ENCODE data around the gene FLII. TPM values are rescaled to one million over a fixed set of nuclear protein-coding genes. Genes with fewer than 3 reads are reported as not detected.

FLII gene
- total RNA-seq, 1 donor from 2014 or later = 248 TPM

DNA sequence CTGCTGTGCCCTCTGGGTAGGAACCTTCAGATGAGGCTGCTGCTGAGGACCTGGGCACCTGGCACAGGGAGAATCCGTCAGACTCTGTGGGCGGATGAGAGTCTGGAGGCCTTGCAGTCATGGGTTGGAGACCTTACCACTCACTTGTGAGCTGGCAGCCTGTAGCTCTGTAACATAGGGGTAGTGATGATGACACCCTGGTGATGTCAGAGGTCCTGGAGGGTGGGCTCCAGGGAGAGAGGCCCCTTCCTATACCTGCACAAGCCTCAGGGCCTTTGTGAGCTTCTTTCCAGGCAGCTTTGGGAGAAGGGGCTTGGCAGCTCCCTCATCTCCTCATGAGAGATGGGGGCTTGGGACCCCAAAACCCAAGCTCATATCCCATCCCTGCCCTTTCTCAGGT lies 3.6 kb upstream of the FLII start:
- DNase-seq (ENCODE audit: extremely low spot score, unreplicated experiment) = no peak
- no peaks in the 10 kb centered on the region for H3K27me3 Mint-ChIP-seq
- no peaks in the 10 kb centered on the region for H3K36me3 Mint-ChIP-seq
- H3K4me3 Mint-ChIP-seq = peak overlapping the region; percentile 88
- H3K4me1 Mint-ChIP-seq (ENCODE audit: unreplicated experiment) = peaks cover 10% of the 10 kb centered on the region
- TF ChIP-seq, protein P1, sequence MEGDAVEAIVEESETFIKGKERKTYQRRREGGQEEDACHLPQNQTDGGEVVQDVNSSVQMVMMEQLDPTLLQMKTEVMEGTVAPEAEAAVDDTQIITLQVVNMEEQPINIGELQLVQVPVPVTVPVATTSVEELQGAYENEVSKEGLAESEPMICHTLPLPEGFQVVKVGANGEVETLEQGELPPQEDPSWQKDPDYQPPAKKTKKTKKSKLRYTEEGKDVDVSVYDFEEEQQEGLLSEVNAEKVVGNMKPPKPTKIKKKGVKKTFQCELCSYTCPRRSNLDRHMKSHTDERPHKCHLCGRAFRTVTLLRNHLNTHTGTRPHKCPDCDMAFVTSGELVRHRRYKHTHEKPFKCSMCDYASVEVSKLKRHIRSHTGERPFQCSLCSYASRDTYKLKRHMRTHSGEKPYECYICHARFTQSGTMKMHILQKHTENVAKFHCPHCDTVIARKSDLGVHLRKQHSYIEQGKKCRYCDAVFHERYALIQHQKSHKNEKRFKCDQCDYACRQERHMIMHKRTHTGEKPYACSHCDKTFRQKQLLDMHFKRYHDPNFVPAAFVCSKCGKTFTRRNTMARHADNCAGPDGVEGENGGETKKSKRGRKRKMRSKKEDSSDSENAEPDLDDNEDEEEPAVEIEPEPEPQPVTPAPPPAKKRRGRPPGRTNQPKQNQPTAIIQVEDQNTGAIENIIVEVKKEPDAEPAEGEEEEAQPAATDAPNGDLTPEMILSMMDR (conservative IDR thresholded peaks at IDR 0.05) = no peak
- H3K27ac Mint-ChIP-seq = peak overlapping the region; percentile 100
- no peaks in the 10 kb centered on the region for H3K9me3 Mint-ChIP-seq

DNA sequence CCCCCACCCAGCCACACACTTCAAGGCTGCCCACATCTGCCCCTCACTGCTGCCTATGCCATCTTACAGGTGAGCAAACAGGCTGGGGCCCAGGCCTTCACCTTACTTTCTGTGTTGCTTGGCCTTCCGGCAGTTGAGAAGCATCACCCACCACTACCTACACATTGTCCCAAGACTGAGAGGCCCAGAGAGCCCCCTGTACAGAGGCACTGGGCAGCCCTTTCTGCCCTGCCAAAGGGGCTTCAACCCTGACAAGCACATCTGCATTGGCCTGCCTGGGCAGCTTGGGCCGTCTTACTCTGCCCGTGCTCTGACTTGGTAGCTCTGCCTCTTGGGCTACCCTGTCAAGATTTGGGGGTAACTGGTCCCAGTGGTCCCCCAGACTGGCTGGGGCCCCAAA lies 3.1 kb upstream of the FLII start:
- H3K36me3 Mint-ChIP-seq = no peaks in the 10 kb centered on the region
- peaks cover 10% of the 10 kb centered on the region for H3K4me1 Mint-ChIP-seq (ENCODE audit: unreplicated experiment)
- no peaks in the 10 kb centered on the region for H3K27me3 Mint-ChIP-seq
- H3K4me3 Mint-ChIP-seq = peak overlapping the region; percentile 88
- no peaks in the 10 kb centered on the region for H3K9me3 Mint-ChIP-seq
- DNase-seq (ENCODE audit: extremely low spot score, unreplicated experiment) = no peak
- peak overlapping the region; percentile 100 for H3K27ac Mint-ChIP-seq
- TF ChIP-seq, protein P1 (conservative IDR thresholded peaks at IDR 0.05) = no peak

DNA sequence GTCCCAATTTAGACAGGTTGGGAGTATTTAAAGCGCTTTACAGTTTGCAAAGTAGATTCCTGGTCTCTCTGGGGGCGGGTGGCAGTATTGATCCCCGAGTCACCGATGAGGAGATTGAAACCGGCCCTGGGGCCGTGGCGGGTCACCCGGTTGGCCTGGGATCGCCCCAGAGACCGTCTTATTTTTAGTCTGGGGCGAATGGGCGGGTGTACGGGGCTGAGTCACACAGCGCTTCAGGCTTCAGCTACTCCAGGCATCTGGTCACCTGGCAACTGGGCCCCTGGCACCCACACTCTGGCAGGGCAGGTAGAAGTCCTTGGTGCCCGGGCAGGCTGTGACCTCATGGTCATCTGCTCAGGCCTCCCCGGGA lies 2.6 kb upstream of the FLII start:
- DNase-seq (ENCODE audit: extremely low spot score, unreplicated experiment) = no peak
- TF ChIP-seq, protein P1 (conservative IDR thresholded peaks at IDR 0.05) = no peak
- no peaks in the 10 kb centered on the region for H3K36me3 Mint-ChIP-seq

DNA sequence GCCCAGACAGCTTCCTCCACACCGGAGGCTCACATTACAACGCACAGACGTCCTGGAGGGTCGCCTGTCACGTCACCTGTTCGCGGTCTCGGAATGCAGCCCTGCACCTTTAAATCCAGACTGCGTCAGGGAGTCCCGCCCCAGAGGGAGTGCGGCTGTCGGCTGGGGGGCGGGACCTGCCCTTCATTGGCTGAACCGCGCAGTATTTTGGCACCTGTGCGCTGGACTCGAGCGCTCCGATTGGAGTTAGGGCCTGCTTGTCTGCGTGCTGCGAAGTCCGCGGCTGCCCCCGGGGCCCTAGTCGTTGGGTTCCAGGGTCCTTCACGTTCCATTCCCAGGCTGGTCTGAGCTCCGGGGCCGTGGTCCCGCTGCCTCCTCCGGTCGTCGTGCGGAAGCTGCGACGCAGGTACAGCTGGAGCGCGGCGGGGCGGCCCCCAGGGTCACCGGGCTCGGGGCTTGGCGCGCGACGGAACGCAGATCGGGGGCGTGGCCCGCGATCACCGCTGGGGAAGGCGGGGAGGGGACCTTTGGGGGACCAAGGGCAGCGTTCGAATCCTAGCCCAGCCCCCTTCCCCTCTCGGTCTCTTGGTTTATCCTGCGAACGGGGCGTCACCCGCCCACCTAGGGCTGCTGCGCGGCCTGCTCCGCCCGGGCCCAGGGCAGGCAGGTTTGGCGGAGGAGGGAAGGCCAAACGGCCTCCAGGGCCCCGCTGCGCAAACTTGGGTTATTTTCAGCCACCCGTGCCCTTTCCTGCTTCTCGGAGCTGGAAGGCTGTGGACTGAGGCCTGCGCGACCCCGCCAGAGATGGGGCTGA lies 2.0 kb upstream of the FLII start, which contains the start of gene MIEF2:
Gene MIEF2, plus strand, starts transcription at position 331 of the 814 bp plus-strand sequence. CDS start 2,059 bp downstream, outside the sequence.
- Mint-ChIP-seq H3K4me1 (ENCODE audit: unreplicated experiment) (peaks cover 10% of the 10 kb centered on the region), H3K9me3 (no peaks in the 10 kb centered on the region), H3K27me3 (no peaks in the 10 kb centered on the region), H3K27ac (peak within 1 kb of the TSS; percentile 100), H3K4me3 (peak within 1 kb of the TSS; percentile 88), H3K36me3 (no peaks in the 10 kb centered on the region)
- TF ChIP-seq, protein P1 (conservative IDR thresholded peaks at IDR 0.05) = no peak
- DNase-seq (ENCODE audit: extremely low spot score, unreplicated experiment) = peak; percentile 92

More for the DNA sequence above, 2.6 kb upstream of the FLII start:
- H3K9me3 Mint-ChIP-seq = no peaks in the 10 kb centered on the region
- H3K27me3 Mint-ChIP-seq = no peaks in the 10 kb centered on the region
- peaks cover 10% of the 10 kb centered on the region for H3K4me1 Mint-ChIP-seq (ENCODE audit: unreplicated experiment)
- H3K4me3 Mint-ChIP-seq = peak overlapping the region; percentile 88
- H3K27ac Mint-ChIP-seq = peak overlapping the region; percentile 100

DNA sequence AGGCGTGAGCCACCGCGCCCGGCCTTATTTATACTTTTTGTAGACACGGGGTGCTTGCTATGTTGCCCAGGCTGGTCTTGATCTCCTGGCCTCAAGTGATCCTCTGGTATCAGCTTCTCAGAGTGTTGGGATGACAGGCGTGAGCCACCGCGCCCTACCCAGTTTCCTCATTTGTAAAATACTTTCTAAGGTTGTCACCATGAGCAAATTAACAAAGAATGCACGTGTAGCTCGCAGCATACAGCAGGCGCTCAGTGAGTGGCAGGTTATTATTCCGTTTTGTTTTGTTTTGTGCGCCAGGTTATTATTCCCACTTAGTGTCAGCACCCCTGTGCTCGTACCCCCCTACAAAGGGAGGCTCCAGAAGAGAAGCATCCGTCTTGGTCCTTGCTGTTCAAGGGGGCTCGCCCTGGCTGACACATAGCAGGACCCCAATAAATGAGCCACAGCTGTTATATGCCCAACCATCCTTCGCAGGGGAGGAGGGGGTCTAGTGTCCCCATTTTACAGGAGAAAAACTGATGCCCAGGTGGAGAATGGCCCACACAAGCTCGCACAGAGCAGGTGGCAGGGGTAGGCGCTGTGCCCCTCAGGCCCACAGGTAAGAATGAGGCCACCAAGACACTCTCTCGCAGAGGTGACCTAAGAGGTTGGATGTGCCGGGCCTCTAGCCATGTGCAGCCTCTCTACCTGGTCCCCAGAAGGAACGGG lies 1.2 kb upstream of the FLII start:
- Mint-ChIP-seq H3K27ac (peak overlapping the region; percentile 100), H3K4me1 (ENCODE audit: unreplicated experiment) (peaks cover 10% of the 10 kb centered on the region), H3K4me3 (peak overlapping the region; percentile 88), H3K27me3 (no peaks in the 10 kb centered on the region), H3K9me3 (no peaks in the 10 kb centered on the region), H3K36me3 (no peaks in the 10 kb centered on the region)
- no peak for DNase-seq (ENCODE audit: extremely low spot score, unreplicated experiment)
- TF ChIP-seq, protein P1 (conservative IDR thresholded peaks at IDR 0.05) = no peak

Measured in type B pancreatic cell (in vitro differentiated cells).